OCI-LY3 (cell line): ENCODE results near the gene ANKRD11.

Experiments used
- EZH2phosphoT487 ChIP-seq: fragments of 200-600 bp; shearing (Covaris generic); IDR thresholded peaks from 2 replicates; pipeline ENCODE4 v1.6.1; 2018; ENCODE audit warnings: antibody characterized with exemption, mixed run types, low read depth
- TF ChIP-seq, protein P1 (sequence below): fragments of 200-600, 300-600 bp; sonication (generic); IDR thresholded peaks from 2 replicates; pipeline ENCODE4 v1.5.1; 2014; ENCODE audit warnings: antibody characterized with exemption, low read length, low read depth

DNA sequence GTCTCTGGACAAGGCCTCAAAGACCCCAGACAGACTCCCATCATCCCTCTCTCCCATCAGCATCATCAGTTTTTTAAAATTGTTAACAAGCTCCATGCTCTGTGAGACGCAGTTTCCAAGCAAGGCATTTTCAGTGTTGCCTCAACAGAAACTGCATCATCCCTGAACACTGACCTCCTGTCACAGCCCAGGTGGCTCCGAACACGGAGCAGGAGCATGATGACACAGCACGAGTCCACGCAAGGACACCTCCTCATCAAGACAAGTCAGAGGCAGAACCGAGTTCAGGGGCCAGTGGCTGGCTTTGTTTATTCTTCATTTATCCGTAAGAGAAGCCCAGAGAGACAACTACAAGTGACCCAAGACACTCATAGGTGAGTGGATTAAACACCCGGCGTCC, 91.4 kb downstream of the ANKRD11 start:
- TF ChIP-seq, protein P1, sequence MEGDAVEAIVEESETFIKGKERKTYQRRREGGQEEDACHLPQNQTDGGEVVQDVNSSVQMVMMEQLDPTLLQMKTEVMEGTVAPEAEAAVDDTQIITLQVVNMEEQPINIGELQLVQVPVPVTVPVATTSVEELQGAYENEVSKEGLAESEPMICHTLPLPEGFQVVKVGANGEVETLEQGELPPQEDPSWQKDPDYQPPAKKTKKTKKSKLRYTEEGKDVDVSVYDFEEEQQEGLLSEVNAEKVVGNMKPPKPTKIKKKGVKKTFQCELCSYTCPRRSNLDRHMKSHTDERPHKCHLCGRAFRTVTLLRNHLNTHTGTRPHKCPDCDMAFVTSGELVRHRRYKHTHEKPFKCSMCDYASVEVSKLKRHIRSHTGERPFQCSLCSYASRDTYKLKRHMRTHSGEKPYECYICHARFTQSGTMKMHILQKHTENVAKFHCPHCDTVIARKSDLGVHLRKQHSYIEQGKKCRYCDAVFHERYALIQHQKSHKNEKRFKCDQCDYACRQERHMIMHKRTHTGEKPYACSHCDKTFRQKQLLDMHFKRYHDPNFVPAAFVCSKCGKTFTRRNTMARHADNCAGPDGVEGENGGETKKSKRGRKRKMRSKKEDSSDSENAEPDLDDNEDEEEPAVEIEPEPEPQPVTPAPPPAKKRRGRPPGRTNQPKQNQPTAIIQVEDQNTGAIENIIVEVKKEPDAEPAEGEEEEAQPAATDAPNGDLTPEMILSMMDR = no peak
- TF ChIP-seq EZH2phosphoT487 = no peak
